Measurements from ENCODE around the gene PNCK.

PNCK gene

DNA sequence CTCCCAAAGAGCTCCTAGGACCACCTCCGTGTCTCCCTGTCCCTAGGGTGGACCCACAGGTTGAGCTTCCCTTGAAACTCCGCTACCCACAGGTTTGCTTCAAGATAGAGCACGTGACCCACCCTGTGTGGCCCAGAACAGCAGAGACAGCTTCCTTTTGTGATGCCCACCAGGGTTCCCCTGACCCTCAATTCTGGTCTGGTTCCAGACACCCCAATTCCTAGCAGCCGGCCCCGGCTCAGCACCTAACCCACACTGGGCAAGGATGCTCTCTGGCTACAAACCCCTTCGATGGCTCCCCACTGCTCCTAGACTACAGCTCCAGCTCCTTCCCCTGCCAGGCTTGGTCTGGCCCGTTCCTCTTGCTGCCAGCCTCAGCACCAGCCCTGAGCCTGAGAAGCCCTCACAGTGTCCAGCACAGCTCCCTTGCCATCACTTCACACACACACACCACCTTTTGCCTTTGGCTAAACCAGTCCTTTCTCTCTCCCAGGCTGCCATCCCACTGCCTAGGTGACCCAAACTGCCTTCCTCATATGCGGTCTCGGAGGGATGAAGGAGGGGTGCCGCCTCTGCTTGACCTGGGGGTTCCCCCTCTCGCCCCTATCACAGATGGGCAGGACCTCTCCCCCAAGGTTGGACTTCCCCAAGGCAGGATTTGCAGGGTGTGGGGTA lies 6.2 kb downstream of the PNCK start:
- no peak overlapping the region for H3K27ac ChIP-seq (ENCODE audit: low read length)
- H3K4me1 ChIP-seq (ENCODE audit: control insufficient read depth, low read depth, low read length) = no peaks in the 10 kb centered on the region
- no peak overlapping the region for H3K4me3 ChIP-seq (ENCODE audit: low read length)
- no peak overlapping the region for H3K9ac ChIP-seq (ENCODE audit: low read length)
- H3K9me3 ChIP-seq (ENCODE audit: control insufficient read depth, low read depth, low read length) = no peaks in the 10 kb centered on the region
- no peaks in the 10 kb centered on the region for H3K36me3 ChIP-seq (ENCODE audit: control insufficient read depth, low read depth, low read length)
- peaks cover 5% of the 10 kb centered on the region for H3K27me3 ChIP-seq (ENCODE audit: control insufficient read depth, insufficient read depth, low read length)

DNA sequence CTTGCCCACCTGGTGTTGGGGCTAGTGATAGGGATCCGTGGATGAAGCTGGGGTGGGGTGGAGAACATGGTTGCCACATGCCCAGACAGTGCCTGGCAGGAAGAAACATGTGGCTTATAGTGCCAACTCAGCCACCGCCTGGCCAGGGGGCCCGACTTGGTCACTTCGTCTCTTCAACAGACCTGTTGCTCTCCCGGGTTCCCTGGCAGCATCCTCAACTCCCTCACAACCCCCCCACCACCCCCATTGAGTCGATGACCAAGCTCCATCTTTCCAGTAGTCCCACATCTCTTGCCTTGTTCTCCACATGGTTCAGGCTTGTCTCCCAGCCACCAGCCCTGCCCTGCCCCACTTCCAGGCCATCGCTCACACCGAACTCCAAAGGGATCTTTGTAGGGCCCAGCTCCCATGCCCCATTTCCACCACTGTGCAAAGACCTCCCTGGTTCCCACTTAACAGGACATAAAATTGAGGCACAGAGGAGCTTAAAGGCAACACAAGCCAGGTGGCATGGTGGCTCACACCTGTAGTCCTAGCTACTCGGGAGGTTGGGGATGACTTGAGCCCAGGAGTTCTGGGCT lies 7.8 kb downstream of the PNCK start:
- no peaks in the 10 kb centered on the region for H3K9me3 ChIP-seq (ENCODE audit: control insufficient read depth, low read depth, low read length)
- peaks cover 17% of the 10 kb centered on the region for H3K27me3 ChIP-seq (ENCODE audit: control insufficient read depth, insufficient read depth, low read length)

DNA sequence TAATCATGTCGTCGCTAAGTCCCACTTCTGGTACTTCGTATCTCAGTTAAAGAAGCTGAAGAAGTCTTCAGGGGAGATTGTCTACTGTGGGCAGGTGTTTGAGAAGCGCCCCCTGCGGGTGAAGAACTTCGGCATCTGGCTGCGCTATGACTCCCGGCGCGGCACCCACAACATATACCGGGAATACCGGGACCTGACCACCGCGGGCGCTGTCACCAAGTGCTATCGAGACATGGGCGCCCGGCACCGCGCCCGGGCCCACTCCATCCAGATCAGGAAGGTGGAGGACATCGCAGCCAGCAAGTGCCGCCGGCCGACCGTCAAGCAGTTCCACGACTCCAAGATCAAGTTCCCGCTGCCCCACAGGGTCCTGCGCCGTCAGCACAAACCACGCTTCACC lies 11.3 kb downstream of the PNCK start:
- no peaks in the 10 kb centered on the region for H3K36me3 ChIP-seq (ENCODE audit: control insufficient read depth, low read depth, low read length)
- no peak overlapping the region for H3K9ac ChIP-seq (ENCODE audit: low read length)
- H3K4me1 ChIP-seq (ENCODE audit: control insufficient read depth, low read depth, low read length) = no peaks in the 10 kb centered on the region
- no peak overlapping the region for H3K4me3 ChIP-seq (ENCODE audit: low read length)
- H3K27ac ChIP-seq (ENCODE audit: low read length) = no peak overlapping the region
- peaks cover 9% of the 10 kb centered on the region for H3K9me3 ChIP-seq (ENCODE audit: control insufficient read depth, low read depth, low read length)
- H3K27me3 ChIP-seq (ENCODE audit: control insufficient read depth, insufficient read depth, low read length) = peaks cover 17% of the 10 kb centered on the region

More for the DNA sequence above, 7.8 kb downstream of the PNCK start:
- no peak overlapping the region for H3K27ac ChIP-seq (ENCODE audit: low read length)
- H3K36me3 ChIP-seq (ENCODE audit: control insufficient read depth, low read depth, low read length) = no peaks in the 10 kb centered on the region
- no peak overlapping the region for H3K9ac ChIP-seq (ENCODE audit: low read length)
- no peaks in the 10 kb centered on the region for H3K4me1 ChIP-seq (ENCODE audit: control insufficient read depth, low read depth, low read length)
- H3K4me3 ChIP-seq (ENCODE audit: low read length) = no peak overlapping the region

DNA sequence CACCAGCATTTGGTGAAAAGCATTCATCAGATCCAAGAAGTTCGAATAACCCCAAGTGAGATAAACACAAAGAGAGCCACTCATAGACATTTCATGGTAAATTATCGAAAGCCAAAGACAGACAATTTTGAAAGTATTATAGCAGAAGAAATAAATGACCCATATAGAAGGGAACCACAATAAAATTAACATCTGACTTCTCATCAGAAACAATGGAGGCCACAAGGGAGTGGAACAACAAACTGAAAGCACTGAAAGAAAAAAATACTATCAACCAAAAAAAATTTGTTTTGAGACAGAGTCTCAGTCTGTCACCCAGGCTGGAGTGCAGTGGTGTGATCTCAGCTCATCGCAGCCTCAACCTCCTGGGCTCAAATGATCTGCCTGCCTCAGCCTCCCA lies 14.3 kb downstream of the PNCK start:
- Histone ChIP-seq H3K9ac (ENCODE audit: low read length) (no peak overlapping the region), H3K4me3 (ENCODE audit: low read length) (no peak overlapping the region), H3K27me3 (ENCODE audit: control insufficient read depth, insufficient read depth, low read length) (peaks cover 17% of the 10 kb centered on the region), H3K27ac (ENCODE audit: low read length) (no peak overlapping the region), H3K36me3 (ENCODE audit: control insufficient read depth, low read depth, low read length) (no peaks in the 10 kb centered on the region), H3K4me1 (ENCODE audit: control insufficient read depth, low read depth, low read length) (no peaks in the 10 kb centered on the region), H3K9me3 (ENCODE audit: control insufficient read depth, low read depth, low read length) (peaks cover 14% of the 10 kb centered on the region)

DNA sequence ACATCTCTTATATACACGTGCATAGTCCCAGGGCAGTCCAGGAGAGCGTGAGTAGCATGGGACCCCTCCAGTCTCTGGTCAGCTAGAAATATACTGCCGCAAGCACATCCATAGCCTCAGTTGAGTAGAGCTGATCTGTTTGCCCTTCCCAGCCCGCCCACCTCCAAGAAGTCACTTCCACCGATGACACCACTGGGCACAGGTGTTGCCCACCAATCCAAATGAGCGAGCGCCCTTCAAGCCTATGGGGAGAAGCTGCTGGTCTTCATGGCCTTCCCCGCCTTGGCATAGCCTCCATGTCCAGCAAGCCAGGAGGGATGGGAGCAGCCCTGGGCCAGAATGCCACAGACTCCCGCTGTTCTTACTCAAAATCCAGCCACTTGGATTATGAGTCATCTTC lies 16.5 kb downstream of the PNCK start:
- Histone ChIP-seq H3K9ac (ENCODE audit: low read length) (no peak overlapping the region), H3K4me1 (ENCODE audit: control insufficient read depth, low read depth, low read length) (no peaks in the 10 kb centered on the region), H3K4me3 (ENCODE audit: low read length) (no peak overlapping the region), H3K36me3 (ENCODE audit: control insufficient read depth, low read depth, low read length) (no peaks in the 10 kb centered on the region), H3K27me3 (ENCODE audit: control insufficient read depth, insufficient read depth, low read length) (peaks cover 11% of the 10 kb centered on the region), H3K27ac (ENCODE audit: low read length) (no peak overlapping the region), H3K9me3 (ENCODE audit: control insufficient read depth, low read depth, low read length) (peaks cover 23% of the 10 kb centered on the region)

DNA sequence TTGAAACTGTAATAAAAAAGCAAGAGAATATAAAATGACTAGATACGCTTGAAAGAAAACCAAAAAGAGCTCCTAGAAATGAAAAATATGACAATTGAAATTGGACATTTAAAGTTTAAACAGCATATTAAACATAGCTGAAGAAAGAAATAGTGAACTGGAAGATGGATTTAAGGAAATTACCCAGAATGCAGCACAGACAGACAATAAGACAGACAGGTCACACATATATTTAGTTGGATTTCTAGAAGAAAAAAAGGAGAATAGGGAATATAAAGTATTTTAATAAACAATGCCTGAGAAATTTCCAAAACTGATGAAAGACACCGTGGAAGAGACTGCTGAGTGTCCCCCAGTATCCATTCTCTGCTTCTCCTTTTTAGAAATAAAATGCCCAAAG lies 20.1 kb downstream of the PNCK start:
- Histone ChIP-seq H3K27ac (ENCODE audit: low read length) (no peak overlapping the region), H3K4me3 (ENCODE audit: low read length) (no peak overlapping the region), H3K9me3 (ENCODE audit: control insufficient read depth, low read depth, low read length) (peaks cover 21% of the 10 kb centered on the region), H3K4me1 (ENCODE audit: control insufficient read depth, low read depth, low read length) (no peaks in the 10 kb centered on the region), H3K27me3 (ENCODE audit: control insufficient read depth, insufficient read depth, low read length) (peaks cover 10% of the 10 kb centered on the region), H3K36me3 (ENCODE audit: control insufficient read depth, low read depth, low read length) (no peaks in the 10 kb centered on the region), H3K9ac (ENCODE audit: low read length) (no peak overlapping the region)

DNA sequence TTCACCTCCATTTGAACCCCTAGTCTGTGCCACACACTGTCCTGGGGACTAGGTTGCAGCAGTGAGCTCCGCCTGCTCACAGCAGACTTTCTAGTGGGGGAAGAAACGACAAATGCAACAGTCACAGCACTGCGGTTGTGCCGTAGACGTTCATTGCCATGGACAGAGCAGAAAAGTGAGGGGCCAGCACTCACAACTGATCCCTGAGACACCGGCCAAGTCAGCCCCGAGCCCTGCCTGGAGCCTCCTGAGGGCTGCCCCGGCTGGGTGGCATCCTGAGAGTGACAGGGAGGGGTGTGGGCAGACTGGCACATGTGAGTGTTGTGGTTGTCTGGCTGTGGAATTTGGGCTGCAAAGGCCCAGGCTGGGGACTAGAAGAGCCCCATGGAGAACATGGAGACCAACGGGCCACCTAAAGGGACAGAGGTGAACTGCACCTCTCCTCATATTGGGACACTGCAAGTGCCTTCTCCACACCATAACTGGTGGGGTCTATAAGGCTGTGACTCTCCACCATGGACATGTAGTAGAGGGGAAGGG lies 22.0 kb downstream of the PNCK start:
- H3K9me3 ChIP-seq (ENCODE audit: control insufficient read depth, low read depth, low read length) = peaks cover 13% of the 10 kb centered on the region
- H3K36me3 ChIP-seq (ENCODE audit: control insufficient read depth, low read depth, low read length) = no peaks in the 10 kb centered on the region
- H3K9ac ChIP-seq (ENCODE audit: low read length) = no peak overlapping the region
- H3K4me1 ChIP-seq (ENCODE audit: control insufficient read depth, low read depth, low read length) = no peaks in the 10 kb centered on the region
- H3K4me3 ChIP-seq (ENCODE audit: low read length) = no peak overlapping the region
- peaks cover 29% of the 10 kb centered on the region for H3K27me3 ChIP-seq (ENCODE audit: control insufficient read depth, insufficient read depth, low read length)
- H3K27ac ChIP-seq (ENCODE audit: low read length) = no peak overlapping the region

DNA sequence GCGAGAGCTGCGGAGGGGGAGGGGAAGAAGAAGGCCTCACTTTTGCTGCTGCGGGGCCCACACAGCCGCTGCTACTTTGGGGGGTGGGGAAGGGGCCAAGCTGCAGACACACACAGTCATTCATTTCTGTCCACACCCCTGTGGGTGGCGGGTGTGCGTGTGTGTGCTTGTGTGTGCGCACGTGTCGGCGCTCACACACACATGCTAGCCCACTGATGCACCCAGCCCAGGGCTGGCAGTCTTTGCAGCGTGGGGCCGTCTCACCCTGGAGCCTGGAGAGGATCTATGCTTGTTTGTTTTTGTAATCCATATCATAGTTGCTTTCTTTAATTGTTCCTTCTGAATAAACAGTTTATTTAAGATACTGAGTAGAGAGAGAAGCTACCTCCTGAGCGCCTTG lies 22.7 kb downstream of the PNCK start:
- H3K9me3 ChIP-seq (ENCODE audit: control insufficient read depth, low read depth, low read length) = peaks cover 13% of the 10 kb centered on the region
- no peak overlapping the region for H3K27ac ChIP-seq (ENCODE audit: low read length)
- H3K27me3 ChIP-seq (ENCODE audit: control insufficient read depth, insufficient read depth, low read length) = peaks cover 36% of the 10 kb centered on the region
- no peaks in the 10 kb centered on the region for H3K4me1 ChIP-seq (ENCODE audit: control insufficient read depth, low read depth, low read length)
- H3K4me3 ChIP-seq (ENCODE audit: low read length) = no peak overlapping the region
- no peak overlapping the region for H3K9ac ChIP-seq (ENCODE audit: low read length)
- H3K36me3 ChIP-seq (ENCODE audit: control insufficient read depth, low read depth, low read length) = no peaks in the 10 kb centered on the region

DNA sequence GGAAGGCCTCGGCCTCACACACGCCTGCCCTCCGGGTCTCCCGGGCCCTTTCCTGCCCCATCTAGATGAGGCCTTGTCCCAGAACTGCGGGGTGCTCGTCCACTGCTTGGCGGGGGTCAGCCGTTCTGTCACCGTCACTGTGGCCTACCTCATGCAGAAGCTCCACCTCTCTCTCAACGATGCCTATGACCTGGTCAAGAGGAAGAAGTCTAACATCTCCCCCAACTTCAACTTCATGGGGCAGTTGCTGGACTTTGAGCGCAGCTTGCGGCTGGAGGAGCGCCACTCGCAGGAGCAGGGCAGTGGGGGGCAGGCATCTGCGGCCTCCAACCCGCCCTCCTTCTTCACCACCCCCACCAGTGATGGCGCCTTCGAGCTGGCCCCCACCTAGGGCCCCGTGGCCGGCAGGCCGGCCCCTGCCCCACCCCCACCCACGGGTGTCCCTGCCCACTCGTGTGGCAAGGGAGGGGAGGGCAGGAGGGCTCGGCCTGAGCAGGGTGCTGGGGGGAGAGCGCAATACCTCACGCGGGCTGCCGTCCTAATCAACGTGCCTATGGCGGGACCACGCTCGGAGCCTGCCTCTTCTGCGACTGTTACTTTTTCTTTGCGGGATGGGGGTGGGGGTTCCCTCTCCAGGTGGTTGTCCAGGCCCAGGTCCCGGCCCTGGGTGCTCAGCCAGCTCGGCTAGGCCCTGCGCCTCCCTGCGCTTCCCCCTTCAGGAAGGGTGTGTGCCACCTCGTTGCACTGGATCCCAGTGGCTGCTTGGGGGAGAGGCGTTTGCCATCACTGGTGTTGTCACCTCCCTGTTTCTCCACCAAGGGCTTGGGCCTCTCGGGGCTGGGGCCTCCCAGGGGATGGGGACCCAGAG lies 23.5 kb downstream of the PNCK start:
- no peaks in the 10 kb centered on the region for H3K4me1 ChIP-seq (ENCODE audit: control insufficient read depth, low read depth, low read length)
- no peak overlapping the region for H3K27ac ChIP-seq (ENCODE audit: low read length)
- peaks cover 44% of the 10 kb centered on the region for H3K27me3 ChIP-seq (ENCODE audit: control insufficient read depth, insufficient read depth, low read length)
- no peak overlapping the region for H3K9ac ChIP-seq (ENCODE audit: low read length)
- no peaks in the 10 kb centered on the region for H3K36me3 ChIP-seq (ENCODE audit: control insufficient read depth, low read depth, low read length)
- H3K4me3 ChIP-seq (ENCODE audit: low read length) = no peak overlapping the region
- peaks cover 13% of the 10 kb centered on the region for H3K9me3 ChIP-seq (ENCODE audit: control insufficient read depth, low read depth, low read length)

DNA sequence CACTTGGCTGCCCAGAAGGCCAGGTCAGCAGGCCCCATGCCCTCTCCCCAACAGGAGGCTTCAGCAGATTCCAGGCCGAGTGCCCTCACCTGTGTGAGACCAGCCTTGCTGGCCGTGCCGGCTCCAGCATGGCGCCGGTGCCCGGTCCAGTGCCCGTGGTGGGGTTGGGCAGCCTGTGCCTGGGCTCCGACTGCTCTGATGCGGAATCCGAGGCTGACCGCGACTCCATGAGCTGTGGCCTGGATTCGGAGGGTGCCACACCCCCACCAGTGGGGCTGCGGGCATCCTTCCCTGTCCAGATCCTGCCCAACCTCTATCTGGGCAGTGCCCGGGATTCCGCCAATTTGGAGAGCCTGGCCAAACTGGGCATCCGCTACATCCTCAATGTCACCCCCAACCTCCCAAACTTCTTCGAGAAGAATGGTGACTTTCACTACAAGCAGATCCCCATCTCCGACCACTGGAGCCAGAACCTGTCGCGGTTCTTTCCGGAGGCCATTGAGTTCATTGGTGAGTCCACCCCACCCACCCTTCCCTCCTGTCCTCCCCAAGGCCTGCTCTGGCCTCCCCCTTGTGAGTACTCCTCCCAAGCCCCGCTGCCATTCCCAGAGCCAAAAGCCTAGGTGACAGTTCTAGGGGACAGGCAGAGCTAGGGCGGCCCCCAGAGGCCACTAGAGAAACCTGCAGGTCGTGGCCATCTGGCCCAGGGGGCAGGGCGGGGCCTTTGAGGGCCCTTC lies 24.3 kb downstream of the PNCK start:
- Histone ChIP-seq H3K27me3 (ENCODE audit: control insufficient read depth, insufficient read depth, low read length) (peaks cover 52% of the 10 kb centered on the region), H3K9me3 (ENCODE audit: control insufficient read depth, low read depth, low read length) (peaks cover 9% of the 10 kb centered on the region), H3K36me3 (ENCODE audit: control insufficient read depth, low read depth, low read length) (no peaks in the 10 kb centered on the region), H3K4me3 (ENCODE audit: low read length) (no peak overlapping the region), H3K27ac (ENCODE audit: low read length) (no peak overlapping the region), H3K4me1 (ENCODE audit: control insufficient read depth, low read depth, low read length) (no peaks in the 10 kb centered on the region), H3K9ac (ENCODE audit: low read length) (no peak overlapping the region)

Data from iPS-18a (cell line).